GM18867 (cell line): ENCODE results near the gene SH3BP4.

ENCODE experiments used
- ATAC-seq: cut with Tn5 transposase; IDR thresholded peaks from one replicate; pipeline ENCODE4 v1.9.1; 2021; ENCODE audit warnings: mild to moderate bottlenecking, moderate library complexity; ENCODE audit not compliant: unreplicated experiment

Gene SH3BP4, protein sequence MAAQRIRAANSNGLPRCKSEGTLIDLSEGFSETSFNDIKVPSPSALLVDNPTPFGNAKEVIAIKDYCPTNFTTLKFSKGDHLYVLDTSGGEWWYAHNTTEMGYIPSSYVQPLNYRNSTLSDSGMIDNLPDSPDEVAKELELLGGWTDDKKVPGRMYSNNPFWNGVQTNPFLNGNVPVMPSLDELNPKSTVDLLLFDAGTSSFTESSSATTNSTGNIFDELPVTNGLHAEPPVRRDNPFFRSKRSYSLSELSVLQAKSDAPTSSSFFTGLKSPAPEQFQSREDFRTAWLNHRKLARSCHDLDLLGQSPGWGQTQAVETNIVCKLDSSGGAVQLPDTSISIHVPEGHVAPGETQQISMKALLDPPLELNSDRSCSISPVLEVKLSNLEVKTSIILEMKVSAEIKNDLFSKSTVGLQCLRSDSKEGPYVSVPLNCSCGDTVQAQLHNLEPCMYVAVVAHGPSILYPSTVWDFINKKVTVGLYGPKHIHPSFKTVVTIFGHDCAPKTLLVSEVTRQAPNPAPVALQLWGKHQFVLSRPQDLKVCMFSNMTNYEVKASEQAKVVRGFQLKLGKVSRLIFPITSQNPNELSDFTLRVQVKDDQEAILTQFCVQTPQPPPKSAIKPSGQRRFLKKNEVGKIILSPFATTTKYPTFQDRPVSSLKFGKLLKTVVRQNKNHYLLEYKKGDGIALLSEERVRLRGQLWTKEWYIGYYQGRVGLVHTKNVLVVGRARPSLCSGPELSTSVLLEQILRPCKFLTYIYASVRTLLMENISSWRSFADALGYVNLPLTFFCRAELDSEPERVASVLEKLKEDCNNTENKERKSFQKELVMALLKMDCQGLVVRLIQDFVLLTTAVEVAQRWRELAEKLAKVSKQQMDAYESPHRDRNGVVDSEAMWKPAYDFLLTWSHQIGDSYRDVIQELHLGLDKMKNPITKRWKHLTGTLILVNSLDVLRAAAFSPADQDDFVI

DNA sequence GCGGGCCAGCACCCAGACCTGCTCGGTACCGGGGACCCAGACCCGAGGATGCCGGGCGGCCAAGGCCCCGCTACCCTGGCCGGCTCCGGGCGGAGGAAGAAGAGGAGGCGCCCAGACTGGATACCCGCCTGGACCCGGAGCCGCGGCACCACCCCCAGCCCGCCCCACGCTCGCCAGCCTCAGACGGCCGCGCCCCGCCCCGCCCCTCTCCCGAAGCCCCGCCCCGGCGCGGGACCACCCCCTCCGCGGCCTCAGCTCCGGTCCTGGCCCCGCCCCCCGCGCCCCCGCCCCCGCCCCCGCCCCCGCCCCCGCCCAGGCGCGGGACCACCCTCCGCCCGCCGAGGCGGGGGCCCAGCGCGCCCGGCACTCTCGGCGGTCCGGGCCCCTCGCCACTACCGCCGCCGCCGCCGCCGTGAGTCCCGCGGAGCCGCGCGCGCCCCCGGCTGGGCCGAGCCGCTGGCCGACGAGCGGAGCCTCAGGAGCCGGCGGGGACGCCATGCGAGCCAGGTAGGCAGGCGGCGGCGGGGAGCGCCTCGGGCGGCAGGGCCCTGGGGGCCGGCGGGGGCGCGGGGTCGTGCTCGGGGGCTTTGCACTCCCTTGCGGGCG lies at the start of gene SH3BP4:
Gene SH3BP4, plus strand, starts transcription at position 354 of the 606 bp plus-strand sequence. CDS start 82,986 bp downstream, outside the sequence.
- no peak for ATAC-seq

DNA sequence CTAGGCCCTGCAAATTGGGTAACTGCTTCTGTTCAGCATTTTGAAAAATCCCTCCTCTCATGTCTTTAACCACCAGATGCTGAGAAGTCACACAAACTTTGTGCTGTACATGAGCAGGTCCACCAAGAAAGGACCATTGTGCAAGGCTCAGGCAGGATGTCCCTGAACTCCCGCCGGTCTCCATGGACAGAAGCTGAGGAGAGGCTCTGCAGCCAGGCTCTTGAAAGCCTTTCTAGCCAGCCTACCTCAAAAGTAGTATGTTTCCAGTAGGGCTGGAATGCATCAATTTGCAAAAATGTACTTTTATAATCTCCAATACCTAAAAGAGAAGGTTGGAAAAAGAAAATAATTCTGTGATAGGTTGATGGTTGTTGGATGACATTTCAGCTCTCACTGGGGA lies 47.0 kb upstream of the SH3BP4 start:
- ATAC-seq: no peak

GRCh38 chr2:234905547-234906265 lies 46.1 kb upstream of the SH3BP4 start:
- ATAC-seq: no peak

- no peak for ATAC-seq
Observed at GRCh38 chr2:234910186-234910679, 41.6 kb upstream of the SH3BP4 start.

- no peak for ATAC-seq
Observed at GRCh38 chr2:234911271-234911670, 40.5 kb upstream of the SH3BP4 start.

- no peak for ATAC-seq
Observed at GRCh38 chr2:234912437-234912836, 39.4 kb upstream of the SH3BP4 start.

DNA sequence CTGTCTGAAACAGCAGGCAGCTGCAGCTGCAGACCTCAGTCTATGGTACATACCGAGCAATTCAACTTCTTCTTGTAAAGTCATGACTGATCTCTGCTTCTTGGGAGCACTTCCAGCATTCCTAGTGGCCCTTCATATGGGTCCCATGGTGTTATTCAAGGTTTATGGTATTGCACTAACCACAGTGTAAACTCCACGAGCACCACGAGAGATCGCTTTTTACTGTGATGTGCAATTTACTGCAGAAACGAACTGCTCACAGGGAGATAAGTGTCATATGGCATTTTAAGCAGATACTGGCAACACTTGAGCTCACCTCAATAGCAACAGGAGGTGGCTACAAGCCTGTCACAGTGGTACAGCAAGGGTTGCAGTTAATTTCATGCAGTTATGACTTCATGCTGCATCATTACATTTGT lies 38.6 kb upstream of the SH3BP4 start:
- ATAC-seq: no peak

- ATAC-seq: no peak
Observed at GRCh38 chr2:234914371-234915154, 37.3 kb upstream of the SH3BP4 start.

DNA sequence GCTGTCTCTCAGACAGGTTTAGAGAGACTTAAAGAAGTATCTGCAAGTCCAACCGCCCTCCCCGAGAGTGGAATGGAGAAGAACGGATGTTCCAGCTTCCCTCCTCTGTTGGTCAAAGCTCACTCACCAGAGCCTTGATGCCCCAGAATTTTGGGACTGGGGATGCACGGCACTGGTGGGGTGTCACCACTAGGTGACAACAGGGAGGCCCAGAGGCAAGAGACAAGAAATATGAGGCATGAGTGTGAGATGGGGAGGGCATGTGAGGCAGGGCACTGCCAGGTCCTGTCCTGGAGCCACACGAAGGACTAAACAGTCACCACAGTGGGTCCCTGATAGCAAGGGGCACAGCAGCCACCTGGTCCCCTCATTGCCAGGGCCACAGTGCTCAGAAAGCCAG lies 35.1 kb upstream of the SH3BP4 start:
- no peak for ATAC-seq

GRCh38 chr2:234917211-234917975 lies 34.4 kb upstream of the SH3BP4 start:
- ATAC-seq: no peak

GRCh38 chr2:234919711-234920110 lies 32.1 kb upstream of the SH3BP4 start:
- ATAC-seq: no peak

- no peak for ATAC-seq
Observed at GRCh38 chr2:234920836-234921235, 31.0 kb upstream of the SH3BP4 start.

GRCh38 chr2:234929002-234929401 lies 22.8 kb upstream of the SH3BP4 start:
- no peak for ATAC-seq

GRCh38 chr2:234930397-234930796 lies 21.4 kb upstream of the SH3BP4 start:
- no peak for ATAC-seq

DNA sequence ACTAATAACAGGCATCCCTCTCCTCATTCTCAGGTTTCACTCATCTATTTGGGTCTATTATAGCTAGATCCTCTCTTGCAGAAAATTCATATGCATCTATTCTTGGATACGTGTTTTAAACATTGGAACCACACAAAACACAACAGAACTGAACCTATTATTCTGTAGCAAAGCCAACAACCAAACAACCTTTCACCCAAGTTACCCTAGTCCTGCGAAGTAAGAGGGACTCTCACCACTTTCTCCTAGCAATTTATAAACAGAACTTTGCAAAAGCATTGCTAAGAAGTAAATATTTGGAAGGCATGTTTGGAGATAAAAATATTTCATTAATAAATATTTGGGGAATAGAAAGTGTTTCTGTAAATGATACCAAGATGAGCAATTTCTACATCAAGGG lies 20.4 kb upstream of the SH3BP4 start:
- no peak for ATAC-seq

DNA sequence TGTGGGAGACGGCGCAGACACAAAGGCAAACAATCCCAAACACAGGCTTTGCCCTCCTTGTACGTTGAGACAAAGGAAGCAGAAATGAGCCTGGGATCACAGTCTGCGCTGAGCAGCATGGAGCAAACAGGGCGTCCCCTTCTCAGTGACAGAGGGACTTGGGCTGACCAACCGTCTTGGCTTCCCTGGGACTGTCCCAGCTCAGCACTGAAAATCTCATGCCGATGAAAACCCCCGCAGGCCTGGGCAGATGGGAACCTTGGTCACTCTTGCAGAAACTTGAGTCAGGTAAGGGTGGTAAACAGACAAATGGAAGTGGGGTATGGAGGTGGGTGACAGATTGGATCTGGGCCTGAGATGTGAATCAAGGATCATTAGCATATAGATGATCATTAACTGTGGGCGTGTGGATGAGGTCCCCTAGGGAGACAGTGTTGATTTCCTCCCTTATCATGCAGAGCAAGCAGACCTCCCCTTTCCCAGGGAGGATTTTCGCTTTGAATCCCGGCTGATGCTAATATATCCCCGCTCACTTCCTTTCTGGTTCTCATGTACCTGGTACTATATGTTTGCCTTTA lies 19.1 kb upstream of the SH3BP4 start:
- no peak for ATAC-seq

DNA sequence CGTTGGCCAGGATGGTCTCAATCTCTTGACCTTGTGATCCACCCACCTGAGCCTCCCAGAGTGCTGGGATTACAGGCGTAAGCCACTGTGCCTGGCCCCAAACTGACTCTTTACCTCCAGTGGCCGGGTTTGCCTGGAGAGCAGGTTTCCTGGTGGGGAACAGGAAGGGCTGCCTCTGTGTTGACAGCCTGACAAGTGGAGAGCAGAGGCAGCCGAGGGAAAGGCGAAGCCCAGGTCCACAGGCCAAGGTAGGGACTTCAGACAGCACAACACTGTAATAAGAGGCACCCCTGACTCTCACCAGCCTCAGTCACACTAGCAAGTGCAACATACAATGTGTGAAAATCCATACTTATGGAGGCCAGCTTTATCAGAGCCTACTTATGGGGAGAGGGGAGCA lies 16.5 kb upstream of the SH3BP4 start:
- no peak for ATAC-seq

DNA sequence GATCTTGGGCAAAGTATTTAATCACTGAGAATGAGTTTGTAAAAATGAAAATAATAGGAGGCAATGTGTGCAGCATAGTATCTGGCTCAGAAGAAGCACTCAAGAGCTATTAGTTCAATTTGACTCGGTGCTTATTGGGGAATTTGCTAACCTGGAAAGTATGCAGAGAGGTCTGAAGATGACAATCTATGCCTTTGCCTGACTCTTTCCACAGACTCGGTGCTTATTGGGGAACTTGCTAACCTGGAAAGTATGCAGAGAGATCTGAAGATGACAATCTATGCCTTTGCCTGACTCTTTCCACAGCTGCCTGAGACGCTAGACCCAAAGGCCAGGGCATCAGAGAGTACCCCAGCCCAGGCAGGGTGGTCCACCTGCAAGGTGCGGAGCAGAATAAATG lies 12.2 kb upstream of the SH3BP4 start:
- ATAC-seq: no peak

- ATAC-seq: no peak
Observed at GRCh38 chr2:234939996-234940395, 11.8 kb upstream of the SH3BP4 start.
